Lung (tissue), 12 donors: ENCODE measurements around the gene TSEN54. TPM values are rescaled to one million over a fixed set of nuclear protein-coding genes. Genes with fewer than 3 reads are reported as not detected.

ENCODE experiments used
- ATAC-seq: fragments of 200-7000 bp; cut with Tn5 transposase; one replicate; pipeline ENCODE4 v1.9.1; 2020; ENCODE audit warnings: moderate number of reproducible peaks; ENCODE audit not compliant: insufficient read depth, low FRiP score
- DNase-seq, 3 donors: peaks; one replicate each; pipeline ENCODE4 v3.0.0-alpha.2; 2013 to 2017
- H3K27ac ChIP-seq, 2 donors: one replicate each; pipeline ENCODE4 v1.5.1; 2013; ENCODE audit warnings: mild to moderate bottlenecking in 2 of 2, moderate library complexity in 2 of 2, control low read depth in 1 of 2, inconsistent platforms in 1 of 2, low read depth in 1 of 2, low read length in 1 of 2
- H3K27me3 ChIP-seq, 3 donors: one replicate each; pipeline ENCODE4 v1.5.1; 2013; ENCODE audit warnings: low read length in 2 of 3; ENCODE audit not compliant: control insufficient read depth in 3 of 3, insufficient read depth in 3 of 3
- H3K36me3 ChIP-seq, 4 donors: one replicate each; pipeline ENCODE4 v1.5.1; 2013; ENCODE audit warnings: low read length in 4 of 4, mild to moderate bottlenecking in 1 of 4, moderate library complexity in 1 of 4; ENCODE audit not compliant: control insufficient read depth in 4 of 4, insufficient read depth in 4 of 4
- H3K4me1 ChIP-seq, 5 donors: one replicate each; pipeline ENCODE4 v1.5.1; 2013; ENCODE audit warnings: low read length in 5 of 5, mild to moderate bottlenecking in 2 of 5, moderate library complexity in 1 of 5; ENCODE audit not compliant: control insufficient read depth in 5 of 5, insufficient read depth in 5 of 5
- H3K4me3 ChIP-seq: one replicate; pipeline ENCODE4 v1.5.1; 2013; ENCODE audit warnings: mild to moderate bottlenecking, control low read depth, moderate library complexity
- H3K9ac ChIP-seq, 2 donors: one replicate each; pipeline ENCODE4 v1.5.1; 2013; ENCODE audit warnings: low read length in 2 of 2, control low read depth in 1 of 2; ENCODE audit not compliant: insufficient read depth in 1 of 2
- H3K9me3 ChIP-seq, 4 donors: one replicate each; pipeline ENCODE4 v1.5.1; 2013; ENCODE audit warnings: low read length in 3 of 4, mild to moderate bottlenecking in 1 of 4, moderate library complexity in 1 of 4; ENCODE audit not compliant: control insufficient read depth in 4 of 4, insufficient read depth in 3 of 4
- WGBS, 2 donors: extraction: QIAGEN DNeasy Blood & Tissue Kit; methylation state at CpG; one replicate each; pipeline ENCODE4 v1.1.7; 2013; 5-methylcytosine and 5-hydroxymethylcytosine counted together
- polyA plus RNA-seq, 2 donors: library from polyadenylated mRNA; stranded (reverse); fragments of 200-250 nt; gene quantifications; one replicate each; pipeline ENCODE4 v1.2.1, GENCODE V29; 2013
- total RNA-seq, 2 donors: library from RNA; depleted of rRNA in 1 of 2; stranded (reverse); fragments of >200 nt in 1 of 2; gene quantifications; one replicate each; pipeline ENCODE4 v1.2.1, GENCODE V29; 2014 to 2021
- TF ChIP-seq, protein P1 (sequence below): IDR thresholded peaks from 2 replicates; pipeline ENCODE4 v1.5.1; 2012; ENCODE audit warnings: mild to moderate bottlenecking; ENCODE audit errors: control extremely low read depth, extremely low read depth
- donor health status: control.
- donor health status: control.
- donor health status: Bipolar disorder and iron deficiency.
- donor health status: healthy.
- donor health status: DM: yes; HTN: yes; CAD: no.

TSEN54 gene
- total and polyA plus RNA-seq, 4 donors, result 18.4 to 36.5 (median 21.6) TPM

DNA sequence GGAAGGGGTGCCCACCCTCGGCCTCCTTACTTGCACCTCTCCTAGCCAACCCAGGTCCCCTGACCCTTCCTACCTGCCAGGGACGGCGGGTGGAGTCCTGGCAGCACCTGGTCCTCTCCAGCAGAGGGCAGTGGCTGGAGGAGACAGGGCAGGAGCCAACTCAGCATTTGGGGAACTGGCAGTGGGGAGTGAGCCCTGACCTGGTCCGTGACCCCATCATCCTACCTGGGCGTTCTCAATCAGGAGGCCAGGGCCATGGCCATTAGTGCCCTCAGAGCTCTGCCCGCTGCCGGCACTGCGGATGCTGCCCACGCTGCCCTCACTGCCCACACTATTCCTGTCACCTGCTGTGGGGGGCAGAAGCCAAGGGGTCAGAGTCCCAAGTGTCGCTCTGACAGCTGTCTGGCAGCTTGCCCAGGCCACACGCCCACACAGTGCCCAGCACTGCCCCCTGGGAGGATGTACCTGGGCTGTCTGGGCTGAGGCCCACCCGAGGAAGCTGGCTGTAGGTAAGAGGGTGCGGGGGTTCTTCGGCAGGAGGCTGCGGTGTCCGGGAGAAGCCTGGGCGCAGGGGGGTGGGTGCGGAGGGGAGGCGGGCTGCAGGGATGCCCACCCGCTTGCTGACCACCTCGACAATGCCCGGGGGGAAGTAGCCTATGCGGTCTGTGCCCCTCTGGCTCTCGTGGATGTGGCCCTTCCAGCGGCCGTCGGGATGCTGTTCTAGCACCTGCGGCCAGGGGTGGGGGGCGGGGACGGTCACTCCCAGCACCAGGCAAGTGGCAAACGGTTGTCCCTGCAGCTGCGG, 11.8 kb upstream of the TSEN54 start:
- H3K36me3 ChIP-seq, result peaks cover 0 to 74% (median 16%) of the 10 kb centered on the region in 4 donors
- DNase-seq, result no peak
- TF ChIP-seq, protein P1, sequence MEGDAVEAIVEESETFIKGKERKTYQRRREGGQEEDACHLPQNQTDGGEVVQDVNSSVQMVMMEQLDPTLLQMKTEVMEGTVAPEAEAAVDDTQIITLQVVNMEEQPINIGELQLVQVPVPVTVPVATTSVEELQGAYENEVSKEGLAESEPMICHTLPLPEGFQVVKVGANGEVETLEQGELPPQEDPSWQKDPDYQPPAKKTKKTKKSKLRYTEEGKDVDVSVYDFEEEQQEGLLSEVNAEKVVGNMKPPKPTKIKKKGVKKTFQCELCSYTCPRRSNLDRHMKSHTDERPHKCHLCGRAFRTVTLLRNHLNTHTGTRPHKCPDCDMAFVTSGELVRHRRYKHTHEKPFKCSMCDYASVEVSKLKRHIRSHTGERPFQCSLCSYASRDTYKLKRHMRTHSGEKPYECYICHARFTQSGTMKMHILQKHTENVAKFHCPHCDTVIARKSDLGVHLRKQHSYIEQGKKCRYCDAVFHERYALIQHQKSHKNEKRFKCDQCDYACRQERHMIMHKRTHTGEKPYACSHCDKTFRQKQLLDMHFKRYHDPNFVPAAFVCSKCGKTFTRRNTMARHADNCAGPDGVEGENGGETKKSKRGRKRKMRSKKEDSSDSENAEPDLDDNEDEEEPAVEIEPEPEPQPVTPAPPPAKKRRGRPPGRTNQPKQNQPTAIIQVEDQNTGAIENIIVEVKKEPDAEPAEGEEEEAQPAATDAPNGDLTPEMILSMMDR, result peak; percentile 38

DNA sequence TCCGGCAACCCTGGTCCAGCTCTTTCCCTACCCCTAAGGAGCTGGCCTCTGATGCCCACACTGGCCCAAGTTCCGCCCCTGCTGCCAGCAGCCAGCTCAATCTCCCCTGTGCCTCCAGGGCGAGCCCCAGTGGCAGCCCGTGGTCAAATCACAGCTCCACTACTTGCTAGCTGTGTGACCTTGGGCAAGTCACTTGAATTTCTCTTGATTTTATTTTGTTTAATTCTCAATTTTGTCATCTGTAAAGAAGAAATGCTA, 11.2 kb upstream of the TSEN54 start:
- TF ChIP-seq, protein P1, result no peak
- Histone ChIP-seq H3K4me3 (no peak overlapping the region), H3K36me3 (peaks cover 0 to 69% (median 17%) of the 10 kb centered on the region in 4 donors), H3K9me3 (no peaks in the 10 kb centered on the region), H3K4me1 (peaks cover 0 to 16% (median 11%) of the 10 kb centered on the region in 5 donors), H3K9ac (no peak overlapping the region), H3K27ac (no peak overlapping the region), H3K27me3 (no peaks in the 10 kb centered on the region)
- WGBS, 2 donors, result 85 to 90% methylated on average over 4 of the region's 4 CpGs
- ATAC-seq (no peak), DNase-seq (no peak)

More for the DNA sequence above, 11.8 kb upstream of the TSEN54 start:
- Histone ChIP-seq H3K9me3 (no peaks in the 10 kb centered on the region), H3K4me3 (no peak overlapping the region), H3K4me1 (peaks cover 0 to 13% (median 8%) of the 10 kb centered on the region in 5 donors), H3K27ac (peak overlapping the region in 1 of 2 donors; percentile 2), H3K9ac (no peak overlapping the region), H3K27me3 (no peaks in the 10 kb centered on the region)
- WGBS, 2 donors, result 79% methylated on average over 32 of the region's 32 CpGs
- ATAC-seq, result no peak

DNA sequence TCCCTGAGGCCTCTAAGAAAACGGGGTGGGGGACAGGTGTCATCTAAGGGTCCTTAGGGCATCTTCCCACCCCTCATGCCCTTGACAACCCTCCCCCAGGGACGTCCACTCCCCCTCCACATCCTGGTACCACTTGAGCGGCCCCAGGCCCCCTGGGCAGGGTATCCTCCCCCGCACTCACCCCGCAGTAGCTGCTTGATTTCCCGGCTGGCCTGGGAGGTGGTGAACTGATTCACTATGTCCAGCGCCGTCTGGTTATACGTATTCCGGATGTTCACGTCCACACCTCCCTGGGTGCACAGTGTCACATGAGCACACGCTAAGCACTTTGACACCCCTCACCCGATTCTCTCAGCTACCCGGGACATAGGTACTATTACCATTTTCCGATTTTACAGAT, 10.7 kb upstream of the TSEN54 start:
- Histone ChIP-seq H3K9ac (no peak overlapping the region), H3K9me3 (no peaks in the 10 kb centered on the region), H3K4me1 (peaks cover 0 to 16% (median 12%) of the 10 kb centered on the region in 5 donors), H3K4me3 (no peak overlapping the region), H3K27ac (no peak overlapping the region), H3K36me3 (peaks cover 0 to 65% (median 17%) of the 10 kb centered on the region in 4 donors), H3K27me3 (no peaks in the 10 kb centered on the region)
- 89 to 95% methylated on average over 15 of the region's 15 CpGs for WGBS, 2 donors
- DNase-seq (no peak), ATAC-seq (no peak)
- TF ChIP-seq, protein P1, result no peak

DNA sequence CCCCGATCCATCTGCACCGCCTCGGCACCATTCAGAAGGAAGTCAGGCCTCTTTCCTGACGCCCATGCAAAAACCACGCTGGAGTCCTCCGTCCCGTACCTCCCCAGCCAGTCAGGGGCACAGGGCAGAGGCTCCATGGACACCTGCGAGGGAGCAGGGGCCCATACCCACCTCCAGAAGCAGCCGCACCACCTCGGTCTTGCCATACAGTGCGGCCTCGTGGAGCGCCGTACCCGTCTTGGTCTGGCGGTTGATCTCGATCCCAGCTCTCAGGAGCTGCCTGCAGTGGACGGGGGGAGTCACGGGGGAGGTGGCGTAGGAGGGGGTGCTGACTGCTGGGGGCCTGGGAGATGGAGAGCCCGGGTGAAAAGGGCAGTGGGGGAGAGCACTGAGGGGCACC, 10.2 kb upstream of the TSEN54 start:
- Histone ChIP-seq H3K4me3 (no peak overlapping the region), H3K36me3 (peaks cover 0 to 62% (median 17%) of the 10 kb centered on the region in 4 donors), H3K9me3 (no peaks in the 10 kb centered on the region), H3K4me1 (peaks cover 0 to 16% (median 13%) of the 10 kb centered on the region in 5 donors), H3K9ac (no peak overlapping the region), H3K27me3 (no peaks in the 10 kb centered on the region), H3K27ac (no peak overlapping the region)
- TF ChIP-seq, protein P1, result no peak
- no peak for ATAC-seq
- no peak for DNase-seq
- 73 to 85% methylated on average over 21 of the region's 21 CpGs for WGBS, 2 donors
